Upper lobe of left lung (tissue), 6 donors: Measurements from ENCODE around the gene SRRM5. TPM values are rescaled to one million over a fixed set of nuclear protein-coding genes. Genes with fewer than 3 reads are reported as not detected.
"Not testable (repeated sequence)": the region's sequence is repeated elsewhere in the genome, so short reads cannot be mapped to it uniquely, and the experiment has no call there.

Source experiments
- ATAC-seq, 2 donors: fragments of 200-7000 bp; cut with Tn5 transposase; one replicate each; pipeline ENCODE4 v1.9.1; 2022; ENCODE audit warnings: mild to moderate bottlenecking in 2 of 2, moderate library complexity in 2 of 2; ENCODE audit not compliant: low FRiP score in 2 of 2
- DNase-seq, 2 donors: peaks; one replicate each; pipeline ENCODE4 v3.0.0-alpha.2; 2019 to 2020
- H3K27ac ChIP-seq, 4 donors: fragments of 200-600 bp; sonication (generic); one replicate each; pipeline ENCODE4 v1.5.1; 2016 to 2019
- H3K27me3 ChIP-seq, 4 donors: fragments of 200-600 bp; sonication (generic); one replicate each; pipeline ENCODE4 v1.5.1; 2017 to 2019
- H3K36me3 ChIP-seq, 4 donors: fragments of 200-600 bp; sonication (generic); one replicate each; pipeline ENCODE4 v1.5.1; 2016 to 2019
- H3K4me1 ChIP-seq, 4 donors: fragments of 200-600 bp; sonication (generic); one replicate each; pipeline ENCODE4 v1.5.1; 2018 to 2019
- H3K4me3 ChIP-seq, 4 donors: fragments of 200-600 bp; sonication (generic); one replicate each; pipeline ENCODE4 v1.5.1; 2017 to 2019; ENCODE audit warnings: mild to moderate bottlenecking in 2 of 4, moderate library complexity in 1 of 4
- H3K9me3 ChIP-seq, 4 donors: fragments of 200-600 bp; sonication (generic); one replicate each; pipeline ENCODE4 v1.5.1; 2018 to 2019
- EP300 ChIP-seq, 4 donors: sonication (generic); formaldehyde crosslinking; IDR thresholded peaks; one replicate each; pipeline ENCODE4 v1.5.1; 2017; ENCODE audit warnings: antibody characterized with exemption in 4 of 4, control low read depth in 2 of 4
- POLR2A ChIP-seq, 4 donors: fragments of 450-650 bp; IDR thresholded peaks; one replicate each; pipeline ENCODE4 v1.5.1; 2016 to 2017; ENCODE audit warnings: antibody characterized with exemption in 4 of 4, mild to moderate bottlenecking in 2 of 4
- POLR2AphosphoS5 ChIP-seq, 2 donors: sonication (generic); formaldehyde crosslinking; IDR thresholded peaks; one replicate each; pipeline ENCODE4 v1.5.1; 2017; ENCODE audit warnings: antibody characterized with exemption in 2 of 2
- WGBS, 2 donors: methylation state at CpG; one replicate each; pipeline ENCODE4 v1.1.5; 2017 to 2018; 5-methylcytosine and 5-hydroxymethylcytosine counted together
- total RNA-seq, 6 donors: library from RNA; depleted of rRNA in 4 of 6; stranded (reverse); fragments of >200 nt in 4 of 6; gene quantifications; one replicate each; pipeline versions ENCODE4 v1.1.0 to v1.2.1, GENCODE V29; 2016 to 2021
- TF ChIP-seq, protein P1 (sequence below), 6 experiments: fragments of 450-650 bp in 4 of 6; fragments of 200-600 bp in 2 of 6; sonication (generic) in 2 of 6; IDR thresholded peaks; one replicate each; pipeline ENCODE4 v1.5.1; 2016 to 2019; ENCODE audit warnings: antibody characterized with exemption in 6 of 6
- donor health status: DM: no; HTN: no; CAD: no; lungs with moderate emphysema.
- donor health status: DM: no; HTN: yes; CAD: no; lungs with severe emphysema.

SRRM5 gene
- total RNA-seq, 6 donors from 2014 or later, result 0.17 to 2.1 (median 0.30) TPM; not detected in 1

DNA sequence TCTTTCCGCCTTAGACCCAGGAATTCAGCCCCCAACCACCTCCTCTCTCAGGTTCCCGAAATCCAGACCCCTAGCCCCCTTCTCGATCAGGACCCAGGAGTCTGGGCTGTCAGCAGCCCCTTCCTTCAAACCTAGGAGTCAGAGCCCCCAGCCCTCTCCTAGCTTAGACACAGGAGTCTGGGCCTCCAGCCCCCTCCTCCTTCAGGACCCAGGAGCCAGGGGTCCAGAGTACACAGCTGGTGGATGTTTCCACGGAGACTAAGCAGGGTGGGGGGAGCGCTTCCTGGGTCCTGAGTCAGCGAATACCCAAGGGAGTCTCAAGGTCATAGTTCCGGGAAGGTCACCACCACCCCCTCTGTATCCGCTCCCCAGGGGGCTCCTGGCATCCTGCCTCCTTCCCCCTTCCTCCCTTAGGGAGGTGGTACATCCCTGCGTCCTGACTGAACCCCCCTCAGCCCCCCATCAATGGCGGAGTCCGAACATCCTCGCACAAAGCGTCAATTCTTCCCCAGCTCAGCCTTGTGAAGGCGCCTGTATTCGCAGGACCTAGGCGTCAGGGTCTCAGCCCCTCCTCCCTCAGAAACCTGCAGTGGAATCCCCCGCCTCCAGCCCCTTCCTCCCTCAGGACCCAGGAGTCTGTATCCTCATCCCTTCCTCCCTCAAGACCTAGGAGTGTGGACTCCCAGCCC is 23.1 kb downstream of the SRRM5 start:
- Histone ChIP-seq H3K4me1 (peaks cover 2 to 9% (median 2%) of the 10 kb centered on the region in 4 donors), H3K9me3 (no peaks in the 10 kb centered on the region), H3K36me3 (no peaks in the 10 kb centered on the region), H3K27ac (no peak overlapping the region), H3K27me3 (peaks cover 0 to 6% (median 3%) of the 10 kb centered on the region in 4 donors), H3K4me3 (no peak overlapping the region)
- DNase-seq (no peak), ATAC-seq (no peak)
- WGBS, 2 donors, result 34 to 55% methylated on average over 10 to 17 of the region's 17 CpGs
- TF ChIP-seq, protein P1, sequence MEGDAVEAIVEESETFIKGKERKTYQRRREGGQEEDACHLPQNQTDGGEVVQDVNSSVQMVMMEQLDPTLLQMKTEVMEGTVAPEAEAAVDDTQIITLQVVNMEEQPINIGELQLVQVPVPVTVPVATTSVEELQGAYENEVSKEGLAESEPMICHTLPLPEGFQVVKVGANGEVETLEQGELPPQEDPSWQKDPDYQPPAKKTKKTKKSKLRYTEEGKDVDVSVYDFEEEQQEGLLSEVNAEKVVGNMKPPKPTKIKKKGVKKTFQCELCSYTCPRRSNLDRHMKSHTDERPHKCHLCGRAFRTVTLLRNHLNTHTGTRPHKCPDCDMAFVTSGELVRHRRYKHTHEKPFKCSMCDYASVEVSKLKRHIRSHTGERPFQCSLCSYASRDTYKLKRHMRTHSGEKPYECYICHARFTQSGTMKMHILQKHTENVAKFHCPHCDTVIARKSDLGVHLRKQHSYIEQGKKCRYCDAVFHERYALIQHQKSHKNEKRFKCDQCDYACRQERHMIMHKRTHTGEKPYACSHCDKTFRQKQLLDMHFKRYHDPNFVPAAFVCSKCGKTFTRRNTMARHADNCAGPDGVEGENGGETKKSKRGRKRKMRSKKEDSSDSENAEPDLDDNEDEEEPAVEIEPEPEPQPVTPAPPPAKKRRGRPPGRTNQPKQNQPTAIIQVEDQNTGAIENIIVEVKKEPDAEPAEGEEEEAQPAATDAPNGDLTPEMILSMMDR (IDR thresholded peaks at IDR 0.05), result no peak
- TF ChIP-seq POLR2A (IDR thresholded peaks at IDR 0.05) (no peak), POLR2AphosphoS5 (IDR thresholded peaks at IDR 0.05) (no peak), EP300 (IDR thresholded peaks at IDR 0.05) (no peak)

DNA sequence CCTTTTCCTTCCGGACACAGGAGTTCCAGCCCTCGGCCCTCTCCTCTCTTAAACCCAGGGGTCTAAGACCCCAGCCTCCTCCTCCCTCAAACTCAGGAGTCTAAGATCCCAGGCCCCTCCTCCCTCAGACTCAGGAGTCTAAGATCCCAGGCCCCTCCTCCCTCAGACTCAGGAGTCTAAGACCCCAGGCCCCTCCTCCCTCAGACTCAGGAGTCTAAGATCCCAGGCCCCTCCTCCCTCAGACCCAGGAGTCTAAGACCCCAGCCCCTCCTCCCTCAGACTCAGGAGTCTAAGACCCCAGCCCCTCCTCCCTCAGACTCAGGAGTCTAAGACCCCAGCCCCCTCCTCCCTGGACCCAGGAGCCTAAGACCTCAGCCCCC is 23.7 kb downstream of the SRRM5 start:
- H3K27me3 ChIP-seq, result peaks cover 0 to 11% (median 5%) of the 10 kb centered on the region in 4 donors

DNA sequence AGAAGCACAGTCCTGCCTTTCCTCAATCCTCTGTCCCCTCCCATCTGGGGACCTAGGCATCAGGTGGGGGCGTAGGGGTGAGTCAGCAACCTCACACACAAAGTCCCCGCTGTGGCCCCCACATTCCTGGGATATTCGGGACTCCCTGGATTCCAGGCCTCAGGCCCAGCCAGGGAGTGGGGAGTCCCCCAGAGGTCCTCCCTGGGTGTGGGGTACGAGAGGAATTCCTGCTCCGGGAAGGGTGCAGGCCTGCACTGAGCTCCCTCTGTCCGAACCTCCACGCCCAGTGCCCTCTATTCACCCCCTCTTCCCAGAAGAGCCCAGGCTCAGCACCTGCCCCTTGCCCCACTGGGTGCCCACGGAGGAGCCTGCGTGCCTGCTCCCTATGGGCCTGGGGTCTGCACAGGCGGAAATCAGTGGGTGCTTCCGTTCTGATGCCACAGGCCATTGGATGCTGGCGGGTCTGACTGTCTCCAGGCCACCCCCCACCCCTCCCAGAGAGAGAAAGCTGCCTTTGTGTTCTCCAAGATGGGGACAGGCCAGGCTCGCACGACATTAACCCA is 24.3 kb downstream of the SRRM5 start:
- H3K4me3 ChIP-seq, result no peak overlapping the region
- peaks cover 0 to 12% (median 5%) of the 10 kb centered on the region in 4 donors for H3K27me3 ChIP-seq
- TF ChIP-seq, protein P1 (IDR thresholded peaks at IDR 0.05), result no peak
- no peak for TF ChIP-seq POLR2A (IDR thresholded peaks at IDR 0.05)
- no peak for TF ChIP-seq POLR2AphosphoS5 (IDR thresholded peaks at IDR 0.05)
- no peak for TF ChIP-seq EP300 (IDR thresholded peaks at IDR 0.05)
- H3K4me1 ChIP-seq, result peaks cover 7 to 17% (median 9%) of the 10 kb centered on the region in 4 donors
- peak in 1 of 2 donors; percentile 40 for DNase-seq
- WGBS, 2 donors, result 81 to 85% methylated on average over 6 to 14 of the region's 14 CpGs
- no peak overlapping the region for H3K27ac ChIP-seq
- no peaks in the 10 kb centered on the region for H3K9me3 ChIP-seq
- ATAC-seq, result no peak
- H3K36me3 ChIP-seq, result no peaks in the 10 kb centered on the region

More for the DNA sequence above, 23.7 kb downstream of the SRRM5 start:
- H3K4me1 ChIP-seq, result peaks cover 7 to 15% (median 8%) of the 10 kb centered on the region in 4 donors
- not testable (repeated sequence) for H3K36me3 ChIP-seq, H3K4me3 ChIP-seq, ATAC-seq, DNase-seq, H3K27ac ChIP-seq, H3K9me3 ChIP-seq
- WGBS, 2 donors, result 58 to 72% methylated on average over 2 of the region's 2 CpGs

DNA sequence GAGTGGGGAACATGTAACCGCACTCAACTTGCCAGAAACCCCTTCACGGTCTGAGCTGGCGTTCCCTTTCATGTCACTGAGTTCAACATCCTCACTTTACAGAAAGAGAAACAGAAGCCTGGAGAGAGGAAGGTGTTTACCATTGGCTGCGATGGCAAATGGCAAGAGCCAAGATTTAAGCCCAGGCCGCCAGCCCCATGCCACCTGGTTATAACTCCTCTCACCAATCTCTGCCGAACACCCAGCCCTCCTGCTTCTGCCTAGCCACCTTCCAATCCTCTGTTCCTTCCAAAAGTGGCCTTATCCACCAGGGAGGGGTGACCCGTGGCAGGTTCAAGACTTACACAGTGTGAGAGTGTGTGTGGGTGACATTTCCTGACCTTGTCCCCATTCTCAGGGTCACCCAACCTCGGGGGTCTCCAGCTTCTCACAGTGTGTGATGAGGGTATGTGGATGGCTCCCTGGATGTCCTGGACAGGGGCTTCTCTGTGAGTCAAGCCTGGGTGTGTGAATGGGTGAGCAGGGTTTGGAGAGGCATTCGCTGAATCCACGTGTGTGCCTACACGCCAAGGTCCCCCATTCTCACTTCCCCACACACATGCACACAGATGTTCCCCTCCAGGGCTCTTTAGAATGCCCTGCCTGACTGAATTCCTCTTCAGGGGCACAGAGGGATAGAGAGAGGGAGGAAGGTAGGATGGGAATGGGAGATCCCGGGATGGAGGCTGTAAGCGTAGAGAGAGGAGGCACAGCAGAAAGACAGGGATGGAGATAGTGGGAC is 26.5 kb downstream of the SRRM5 start:
- H3K27ac ChIP-seq, result no peak overlapping the region
- 76 to 84% methylated on average over 13 of the region's 13 CpGs for WGBS, 2 donors
- no peaks in the 10 kb centered on the region for H3K36me3 ChIP-seq
- ATAC-seq (no peak), DNase-seq (no peak)
- H3K9me3 ChIP-seq, result no peaks in the 10 kb centered on the region
- peaks cover 0 to 12% (median 5%) of the 10 kb centered on the region in 4 donors for H3K27me3 ChIP-seq
- no peak overlapping the region for H3K4me3 ChIP-seq
- TF ChIP-seq POLR2A (IDR thresholded peaks at IDR 0.05), result no peak
- no peak for TF ChIP-seq POLR2AphosphoS5 (IDR thresholded peaks at IDR 0.05)
- TF ChIP-seq EP300 (IDR thresholded peaks at IDR 0.05), result no peak
- TF ChIP-seq, protein P1 (IDR thresholded peaks at IDR 0.05), result no peak
- H3K4me1 ChIP-seq, result peaks cover 7 to 17% (median 9%) of the 10 kb centered on the region in 4 donors

DNA sequence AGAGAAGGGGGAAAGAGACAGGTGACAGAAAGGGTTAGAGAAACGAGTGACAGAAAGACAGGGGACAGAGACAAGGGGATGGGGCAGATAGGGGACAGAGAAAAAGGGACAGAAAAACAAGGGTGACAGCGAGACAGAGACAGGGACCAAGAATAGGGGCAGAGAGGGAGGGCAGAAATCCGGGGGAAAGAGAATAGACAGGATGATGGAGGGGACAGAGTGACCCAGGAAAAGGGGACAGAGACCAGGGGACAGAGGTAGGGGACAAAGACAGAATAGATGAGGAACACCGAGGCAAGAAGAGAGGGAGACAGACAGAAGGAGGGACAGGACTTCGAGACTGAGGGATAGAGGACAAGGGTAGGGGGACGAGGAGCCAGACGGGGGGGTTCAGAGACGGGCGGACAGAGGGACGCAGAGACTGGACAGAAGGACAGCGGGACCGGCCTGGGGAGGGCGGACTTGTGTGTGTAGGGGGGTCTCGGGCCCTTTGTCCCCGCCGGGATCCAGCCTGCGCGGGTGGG is 27.2 kb downstream of the SRRM5 start:
- peaks cover 0 to 12% (median 5%) of the 10 kb centered on the region in 4 donors for H3K27me3 ChIP-seq
- 11 to 15% methylated on average over 12 to 14 of the region's 18 CpGs for WGBS, 2 donors
- TF ChIP-seq, protein P1 (IDR thresholded peaks at IDR 0.05), result no peak
- TF ChIP-seq EP300 (IDR thresholded peaks at IDR 0.05) (no peak), POLR2AphosphoS5 (IDR thresholded peaks at IDR 0.05) (no peak), POLR2A (IDR thresholded peaks at IDR 0.05) (no peak)

More for the DNA sequence above, 27.2 kb downstream of the SRRM5 start:
- ATAC-seq (no peak), DNase-seq (no peak)
- no peaks in the 10 kb centered on the region for H3K36me3 ChIP-seq
- H3K27ac ChIP-seq, result peak overlapping the region in 1 of 4 donors; percentile 52
- H3K9me3 ChIP-seq, result no peaks in the 10 kb centered on the region
- H3K4me3 ChIP-seq, result peak overlapping the region in 3 of 4 donors; percentile 65 to 76 (median 66)
- H3K4me1 ChIP-seq, result peaks cover 7 to 17% (median 9%) of the 10 kb centered on the region in 4 donors
